Aorta (tissue), 5 donors: ENCODE measurements around the gene LARP1B. TPM values are rescaled to one million over a fixed set of nuclear protein-coding genes. Genes with fewer than 3 reads are reported as not detected.
"Not testable (repeated sequence)": the region's sequence is repeated elsewhere in the genome, so short reads cannot be mapped to it uniquely, and the experiment has no call there.

Experiments used
- ATAC-seq: fragments of 200-7000 bp; cut with Tn5 transposase; one replicate; pipeline ENCODE4 v1.9.1; 2022; ENCODE audit warnings: moderate library complexity; ENCODE audit not compliant: low FRiP score
- DNase-seq, 2 donors: peaks; one replicate each; pipeline ENCODE4 v3.0.0-alpha.2; 2020
- H3K27ac ChIP-seq, 2 donors: one replicate each; pipeline ENCODE4 v1.5.1; 2013; ENCODE audit warnings: low read length in 2 of 2, mild to moderate bottlenecking in 2 of 2, moderate library complexity in 2 of 2, control low read depth in 1 of 2, inconsistent platforms in 1 of 2, low read depth in 1 of 2
- H3K27me3 ChIP-seq, 2 donors: one replicate each; pipeline ENCODE4 v1.6.1; 2013; ENCODE audit warnings: control low read depth in 1 of 2, low read length in 1 of 2, mild to moderate bottlenecking in 1 of 2, moderate library complexity in 1 of 2; ENCODE audit not compliant: insufficient read depth in 2 of 2, control insufficient read depth in 1 of 2
- H3K36me3 ChIP-seq, 2 donors: one replicate each; pipeline ENCODE4 v1.6.1; 2013; ENCODE audit warnings: control low read depth in 1 of 2, low read length in 1 of 2, mild to moderate bottlenecking in 1 of 2; ENCODE audit not compliant: insufficient read depth in 2 of 2, control insufficient read depth in 1 of 2
- H3K4me1 ChIP-seq, 2 donors: one replicate each; pipeline ENCODE4 v1.6.1; 2013; ENCODE audit warnings: low read length in 2 of 2, control low read depth in 1 of 2, mild to moderate bottlenecking in 1 of 2, moderate library complexity in 1 of 2; ENCODE audit not compliant: insufficient read depth in 2 of 2, control insufficient read depth in 1 of 2
- H3K4me3 ChIP-seq, 2 donors: one replicate each; pipeline ENCODE4 v1.5.1; 2013; ENCODE audit warnings: low read length in 2 of 2, control low read depth in 1 of 2, mild to moderate bottlenecking in 1 of 2
- H3K9me3 ChIP-seq: one replicate; pipeline ENCODE4 v1.6.1; 2013; ENCODE audit warnings: mild to moderate bottlenecking, low read length; ENCODE audit not compliant: control insufficient read depth
- WGBS, 2 donors: extraction: QIAGEN DNeasy Blood & Tissue Kit; methylation state at CpG; one replicate each; pipeline ENCODE4 v1.1.7; 2013; 5-methylcytosine and 5-hydroxymethylcytosine counted together
- intact Hi-C, 2 donors: fragments of 100-400 bp; cut with DNase I; formaldehyde crosslinking; loops; one replicate each; pipeline versions ENCODE4 v1.14.2 to v1.15.0; 2022
- long read RNA-seq, 2 donors: library from polyadenylated mRNA; unstranded; transcript quantifications; one replicate each; pipeline ENCODE4 v2.0.0, GENCODE V29; 2020 to 2021
- polyA plus RNA-seq, 2 donors: library from polyadenylated mRNA; stranded (reverse); fragments of 200-250 nt; gene quantifications; one replicate each; pipeline ENCODE4 v1.2.3, GENCODE V29; 2013
- total RNA-seq, 2 donors: library from RNA; stranded (reverse); fragmentation: NEBNext Ultra II Directional; extraction: Animal tissue kit (Norgen Biotek cat#: 25700); gene quantifications; one replicate each; pipeline ENCODE4 v1.2.1, GENCODE V29; 2021
- donor health status: healthy with polysubstance abuse.
- donor health status: Bipolar disorder and iron deficiency.
- donor health status: DM: no; HTN: no; CAD: no.
- donor health status: DM: no; HTN: no; CAD: no.
- donor health status: DM: yes; HTN: yes; CAD: no.

The LARP1B gene
- total RNA-seq (10 to 100 TPM; 21.4 to 23.9 TPM), polyA plus RNA-seq (10 to 100 TPM; 14.1 to 15.2 TPM)
- long read RNA-seq, donor 1, transcript LARP1B-202 (10 exons, 2,151 nt): major isoform, 10 of 19 reads
- long read RNA-seq, donor 1, partial matches to known transcripts: 2 of 19 reads
- long read RNA-seq, donor 1, other reads (novel, unspliced or antisense): 6 of 19 reads
- long read RNA-seq, donor 2, partial matches to known transcripts: 6 of 13 reads
- long read RNA-seq, donor 2, other reads (novel, unspliced or antisense): 4 of 13 reads

GRCh38 chr4:128060699-128061565 is at the start of gene LARP1B:
TSS of gene LARP1B (plus strand) at chr4:128061312. CDS start at chr4:128074952, 13,640 bp downstream.
- Histone ChIP-seq H3K4me3 (peak within 1 kb of the TSS; percentile 86), H3K27me3 (no peaks in the 10 kb centered on the region), H3K4me1 (peaks cover 0 to 3% of the 10 kb centered on the region in 2 donors), H3K9me3 (no peaks in the 10 kb centered on the region), H3K36me3 (no peaks in the 10 kb centered on the region), H3K27ac (peak within 1 kb of the TSS; percentile 93 to 94)
- ATAC-seq (peak; percentile 98), DNase-seq (peak; percentile 98 to 99)
- 0% methylated on average over 78 to 112 of the region's 112 CpGs for WGBS, 2 donors
- intact Hi-C loops: loop anchor here in 1 of 2 donors (5.0 kb wide), 2 partner anchors 94 to 279 kb away; partner anchors contain the start of genes ABHD18, HSPA4L and MFSD8

- H3K4me3 ChIP-seq: no peak overlapping the region
- intact Hi-C loops: no loop called here
- DNase-seq: no peak
- no peak overlapping the region for H3K27ac ChIP-seq
- H3K27me3 ChIP-seq: no peaks in the 10 kb centered on the region
- H3K4me1 ChIP-seq: no peaks in the 10 kb centered on the region
- H3K36me3 ChIP-seq: peaks cover 0 to 4% of the 10 kb centered on the region in 2 donors
- no peaks in the 10 kb centered on the region for H3K9me3 ChIP-seq
- no peak for ATAC-seq
Measured at GRCh38 chr4:128025319-128025718, 35.8 kb upstream of the LARP1B start.

GRCh38 chr4:128029907-128030306 is 31.2 kb upstream of the LARP1B start:
- Histone ChIP-seq H3K4me1 (no peaks in the 10 kb centered on the region), H3K36me3 (peaks cover 0 to 4% of the 10 kb centered on the region in 2 donors), H3K4me3 (no peak overlapping the region), H3K27ac (no peak overlapping the region), H3K9me3 (no peaks in the 10 kb centered on the region), H3K27me3 (no peaks in the 10 kb centered on the region)
- WGBS, 2 donors: 97 to 98% methylated on average over 4 of the region's 4 CpGs
- ATAC-seq (no peak), DNase-seq (no peak)
- intact Hi-C loops: no loop called here

- H3K36me3 ChIP-seq: peaks cover 0 to 2% of the 10 kb centered on the region in 2 donors
- no peak overlapping the region for H3K27ac ChIP-seq
- intact Hi-C loops: no loop called here
- no peaks in the 10 kb centered on the region for H3K4me1 ChIP-seq
- H3K27me3 ChIP-seq: no peaks in the 10 kb centered on the region
- DNase-seq (no peak), ATAC-seq (no peak)
- no peak overlapping the region for H3K4me3 ChIP-seq
- no peaks in the 10 kb centered on the region for H3K9me3 ChIP-seq
- WGBS, 2 donors: 73 to 77% methylated on average over 3 of the region's 3 CpGs
Measured at GRCh38 chr4:128031756-128032384, 29.2 kb upstream of the LARP1B start.

GRCh38 chr4:128039568-128039967 is 21.5 kb upstream of the LARP1B start:
- Histone ChIP-seq H3K27me3 (no peaks in the 10 kb centered on the region), H3K36me3 (no peaks in the 10 kb centered on the region), H3K4me1 (no peaks in the 10 kb centered on the region), H3K4me3 (no peak overlapping the region), H3K27ac (no peak overlapping the region), H3K9me3 (no peaks in the 10 kb centered on the region)
- intact Hi-C loops: no loop called here
- no peak for DNase-seq
- 81 to 83% methylated on average over 1 of the region's 1 CpG for WGBS, 2 donors
- no peak for ATAC-seq

- H3K4me1 ChIP-seq, H3K27me3 ChIP-seq, H3K9me3 ChIP-seq, intact Hi-C loops, H3K27ac ChIP-seq, H3K4me3 ChIP-seq, DNase-seq, H3K36me3 ChIP-seq, ATAC-seq: not testable (repeated sequence)
- 86 to 88% methylated on average over 9 of the region's 9 CpGs for WGBS, 2 donors
Measured at GRCh38 chr4:128047019-128047418, 14.1 kb upstream of the LARP1B start.

- H3K36me3 ChIP-seq, H3K27ac ChIP-seq, H3K4me1 ChIP-seq, DNase-seq, intact Hi-C loops, H3K27me3 ChIP-seq, H3K9me3 ChIP-seq, H3K4me3 ChIP-seq, ATAC-seq: not testable (repeated sequence)
- 96 to 98% methylated on average over 18 to 34 of the region's 34 CpGs for WGBS, 2 donors
Measured at GRCh38 chr4:128047514-128047913, 13.6 kb upstream of the LARP1B start.

- H3K4me1 ChIP-seq, DNase-seq, ATAC-seq, H3K27ac ChIP-seq, H3K9me3 ChIP-seq, H3K4me3 ChIP-seq, intact Hi-C loops, H3K27me3 ChIP-seq, H3K36me3 ChIP-seq: not testable (repeated sequence)
- 85 to 86% methylated on average over 10 of the region's 10 CpGs for WGBS, 2 donors
Measured at GRCh38 chr4:128051229-128051628, 9.9 kb upstream of the LARP1B start.
